HEK293T (cell line): ENCODE measurements around the gene MGAT5.

Experiments used
- ELF4 ChIP-seq: fragments of 450-650 bp; IDR thresholded peaks from 2 replicates; pipeline ENCODE4 v1.6.1; 2017; ENCODE audit warnings: antibody characterized with exemption
- SUZ12 ChIP-seq: fragments of 450-650 bp; IDR thresholded peaks from 2 replicates; pipeline ENCODE4 v1.6.1; 2016; ENCODE audit warnings: mild to moderate bottlenecking

DNA sequence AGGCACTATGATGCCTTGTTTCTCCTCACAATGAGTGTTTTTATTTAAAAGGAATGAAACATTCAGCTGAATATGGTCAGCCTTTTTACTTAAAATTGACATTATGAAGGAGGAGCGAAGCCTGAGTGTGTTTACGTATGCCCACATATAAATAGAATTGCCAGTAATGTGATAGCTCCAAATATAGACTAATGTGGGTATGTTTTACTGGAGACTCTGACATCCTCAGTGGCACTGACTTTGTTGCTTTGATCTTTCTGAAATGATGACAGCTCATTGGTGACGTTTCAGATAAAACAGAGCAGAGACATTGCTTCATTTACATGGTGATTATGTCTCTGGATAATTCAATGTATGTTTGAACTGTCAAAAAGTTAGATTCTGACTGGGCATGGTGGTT lies 167.0 kb downstream of the MGAT5 start:
- no peak for TF ChIP-seq SUZ12
- no peak for TF ChIP-seq ELF4
